HG02981 (cell line): Measurements from ENCODE around the gene PDHA1.

Experiments
- ATAC-seq: cut with Tn5 transposase; IDR thresholded peaks from one replicate; pipeline ENCODE4 v1.9.1; 2021; ENCODE audit warnings: mild to moderate bottlenecking, moderate library complexity; ENCODE audit not compliant: unreplicated experiment

Gene PDHA1

GRCh38 chrX:19343535-19344408, at the start of gene PDHA1:
Gene PDHA1, plus strand, starts transcription at chrX:19343927. Its CDS starts 111 bp downstream, at chrX:19344038.
- ATAC-seq, result peak; percentile 97

- no peak for ATAC-seq
Observed at GRCh38 chrX:19303256-19303880, 40.4 kb upstream of the PDHA1 start.

GRCh38 chrX:19326567-19326966, 17.2 kb upstream of the PDHA1 start:
- no peak for ATAC-seq

GRCh38 chrX:19331831-19332230, 11.9 kb upstream of the PDHA1 start:
- ATAC-seq, result no peak

GRCh38 chrX:19332983-19333382, 10.7 kb upstream of the PDHA1 start:
- no peak for ATAC-seq

- no peak for ATAC-seq
Observed at GRCh38 chrX:19334945-19335626, 8.6 kb upstream of the PDHA1 start.

- ATAC-seq, result no peak
Observed at GRCh38 chrX:19342331-19342906, 1.3 kb upstream of the PDHA1 start.

GRCh38 chrX:19343085-19343534, 617 bp upstream of the PDHA1 start:
- ATAC-seq, result no peak

GRCh38 chrX:19344661-19345060, 934 bp downstream of the PDHA1 start:
- no peak for ATAC-seq

- ATAC-seq, result no peak
Observed at GRCh38 chrX:19347916-19348315, 4.2 kb downstream of the PDHA1 start.

- no peak for ATAC-seq
Observed at GRCh38 chrX:19349264-19349663, 5.5 kb downstream of the PDHA1 start.

GRCh38 chrX:19350941-19351384, 7.2 kb downstream of the PDHA1 start:
- peak; percentile 97 for ATAC-seq

GRCh38 chrX:19354625-19355024, 10.9 kb downstream of the PDHA1 start:
- ATAC-seq, result no peak

- no peak for ATAC-seq
Observed at GRCh38 chrX:19358521-19358920, 14.8 kb downstream of the PDHA1 start.

- no peak for ATAC-seq
Observed at GRCh38 chrX:19360903-19361302, 17.2 kb downstream of the PDHA1 start.

GRCh38 chrX:19361701-19362100, 18.0 kb downstream of the PDHA1 start:
- ATAC-seq, result no peak

- no peak for ATAC-seq
Observed at GRCh38 chrX:19368576-19368975, 24.8 kb downstream of the PDHA1 start.

GRCh38 chrX:19370061-19370460, 26.3 kb downstream of the PDHA1 start:
- no peak for ATAC-seq

- ATAC-seq, result peak; percentile 87
Observed at GRCh38 chrX:19372170-19372546, 28.4 kb downstream of the PDHA1 start.

- peak; percentile 37 for ATAC-seq
Observed at GRCh38 chrX:19372547-19373331, 29.0 kb downstream of the PDHA1 start.
